ENCODE results near the gene NATD1.

NATD1 gene

GRCh38 chr17:21289902-21290571 is 36.8 kb upstream of the NATD1 start:
- DNase-seq = no peak

GRCh38 chr17:21289175-21289901 is 36.1 kb upstream of the NATD1 start:
- DNase-seq = no peak

GRCh38 chr17:21288571-21289017 is 35.4 kb upstream of the NATD1 start:
- peak; percentile 81 for DNase-seq

GRCh38 chr17:21287703-21288449 is 34.7 kb upstream of the NATD1 start:
- peak; percentile 98 for DNase-seq

GRCh38 chr17:21286909-21287702 is 33.9 kb upstream of the NATD1 start:
- DNase-seq = peak; percentile 36

GRCh38 chr17:21286066-21286770 is 33.0 kb upstream of the NATD1 start:
- DNase-seq = peak; percentile 36

- DNase-seq = peak; percentile 26
These were observed 32.2 kb upstream of the NATD1 start for GRCh38 chr17:21285164-21286065.

- peak; percentile 99 for DNase-seq
These were observed 31.3 kb upstream of the NATD1 start, which contains the start of gene MAP2K3 for GRCh38 chr17:21284319-21285163. Gene MAP2K3 (plus strand): TSS chr17:21284711. CDS start chr17:21284921, 210 bp downstream.

- DNase-seq = no peak
These were observed 30.5 kb upstream of the NATD1 start for GRCh38 chr17:21283482-21284318.

GRCh38 chr17:21282850-21283249 is 29.6 kb upstream of the NATD1 start:
- no peak for DNase-seq

GRCh38 chr17:21282231-21282630 is 29.0 kb upstream of the NATD1 start:
- no peak for DNase-seq

- DNase-seq = peak; percentile 94
These were observed 26.9 kb upstream of the NATD1 start for GRCh38 chr17:21280081-21280518.

GRCh38 chr17:21279582-21279981 is 26.4 kb upstream of the NATD1 start:
- no peak for DNase-seq

- DNase-seq = no peak
These were observed 26.0 kb upstream of the NATD1 start for GRCh38 chr17:21279198-21279535.

- DNase-seq = peak; percentile 70
These were observed 25.4 kb upstream of the NATD1 start for GRCh38 chr17:21278450-21279197.

- no peak for DNase-seq
These were observed 24.1 kb upstream of the NATD1 start for GRCh38 chr17:21277332-21277731.

GRCh38 chr17:21276264-21276588 is 23.0 kb upstream of the NATD1 start:
- DNase-seq = no peak

GRCh38 chr17:21275579-21276263 is 22.5 kb upstream of the NATD1 start:
- DNase-seq = peak; percentile 96

All from activated CD4-positive, alpha-beta T cell treated with anti-CD3 and anti-CD28 coated beads, Interleukin-2, Interleukin-6, amounts not matched to agents 100 ng/mL and 50 ng/mL, durations not matched to agents 16 hours and 8 hours (primary cell).